Measurements from ENCODE around the gene CAB39L.

DNA sequence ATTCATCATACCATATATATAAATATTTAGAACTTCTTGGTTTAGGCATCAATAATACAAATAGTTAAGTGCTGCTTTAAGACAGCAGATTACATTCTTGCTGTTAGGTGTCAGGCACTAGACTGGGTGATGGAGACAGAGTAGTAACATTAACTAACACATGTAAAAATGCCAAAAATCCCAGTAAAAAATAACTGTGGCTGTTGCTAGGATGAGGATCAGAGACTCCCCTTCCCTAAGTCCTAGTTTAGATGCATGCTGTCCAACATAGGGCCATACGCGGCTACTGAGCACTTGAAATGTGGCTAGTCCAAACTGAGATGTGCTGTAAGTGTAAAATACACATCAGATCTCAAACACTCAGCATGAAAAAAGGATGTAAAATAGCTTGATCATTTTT is 101.4 kb downstream of the CAB39L start:
- TF ChIP-seq POLR2A (IDR thresholded peaks at IDR 0.05; ENCODE audit: low read depth) (no peak), POLR2AphosphoS5 (IDR thresholded peaks at IDR 0.05) (no peak)
- TF ChIP-seq, protein P1, sequence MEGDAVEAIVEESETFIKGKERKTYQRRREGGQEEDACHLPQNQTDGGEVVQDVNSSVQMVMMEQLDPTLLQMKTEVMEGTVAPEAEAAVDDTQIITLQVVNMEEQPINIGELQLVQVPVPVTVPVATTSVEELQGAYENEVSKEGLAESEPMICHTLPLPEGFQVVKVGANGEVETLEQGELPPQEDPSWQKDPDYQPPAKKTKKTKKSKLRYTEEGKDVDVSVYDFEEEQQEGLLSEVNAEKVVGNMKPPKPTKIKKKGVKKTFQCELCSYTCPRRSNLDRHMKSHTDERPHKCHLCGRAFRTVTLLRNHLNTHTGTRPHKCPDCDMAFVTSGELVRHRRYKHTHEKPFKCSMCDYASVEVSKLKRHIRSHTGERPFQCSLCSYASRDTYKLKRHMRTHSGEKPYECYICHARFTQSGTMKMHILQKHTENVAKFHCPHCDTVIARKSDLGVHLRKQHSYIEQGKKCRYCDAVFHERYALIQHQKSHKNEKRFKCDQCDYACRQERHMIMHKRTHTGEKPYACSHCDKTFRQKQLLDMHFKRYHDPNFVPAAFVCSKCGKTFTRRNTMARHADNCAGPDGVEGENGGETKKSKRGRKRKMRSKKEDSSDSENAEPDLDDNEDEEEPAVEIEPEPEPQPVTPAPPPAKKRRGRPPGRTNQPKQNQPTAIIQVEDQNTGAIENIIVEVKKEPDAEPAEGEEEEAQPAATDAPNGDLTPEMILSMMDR (IDR thresholded peaks at IDR 0.05), result no peak
